ENCODE results near the gene CDADC1.

DNA sequence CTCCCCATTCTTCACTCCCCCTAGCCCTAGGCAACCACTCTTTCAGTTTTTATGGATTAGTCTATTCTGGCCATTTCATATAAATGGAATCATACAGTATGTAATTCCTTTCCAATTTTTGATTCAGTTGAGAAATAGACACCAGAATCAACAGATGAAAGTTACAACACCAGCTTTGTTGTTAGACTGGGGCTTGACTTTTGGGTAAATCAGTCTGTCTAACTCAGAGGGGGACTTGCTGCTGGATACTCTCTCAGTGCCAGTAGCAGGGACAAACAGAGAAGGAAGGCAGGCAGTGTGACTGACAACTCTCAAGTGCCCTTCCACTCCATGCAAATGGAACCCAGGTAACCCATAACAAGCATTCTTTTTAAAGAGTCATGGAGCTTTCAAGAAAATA is 40.7 kb downstream of the CDADC1 start:
- no peak for TF ChIP-seq POLR2AphosphoS5 (IDR thresholded peaks at IDR 0.05; ENCODE audit: low read depth, low read length)
- no peak for TF ChIP-seq JUND (IDR thresholded peaks at IDR 0.05)
- no peak for TF ChIP-seq ZNF274 (IDR thresholded peaks at IDR 0.05; ENCODE audit: low read depth, low read length)
- TF ChIP-seq, protein P1, sequence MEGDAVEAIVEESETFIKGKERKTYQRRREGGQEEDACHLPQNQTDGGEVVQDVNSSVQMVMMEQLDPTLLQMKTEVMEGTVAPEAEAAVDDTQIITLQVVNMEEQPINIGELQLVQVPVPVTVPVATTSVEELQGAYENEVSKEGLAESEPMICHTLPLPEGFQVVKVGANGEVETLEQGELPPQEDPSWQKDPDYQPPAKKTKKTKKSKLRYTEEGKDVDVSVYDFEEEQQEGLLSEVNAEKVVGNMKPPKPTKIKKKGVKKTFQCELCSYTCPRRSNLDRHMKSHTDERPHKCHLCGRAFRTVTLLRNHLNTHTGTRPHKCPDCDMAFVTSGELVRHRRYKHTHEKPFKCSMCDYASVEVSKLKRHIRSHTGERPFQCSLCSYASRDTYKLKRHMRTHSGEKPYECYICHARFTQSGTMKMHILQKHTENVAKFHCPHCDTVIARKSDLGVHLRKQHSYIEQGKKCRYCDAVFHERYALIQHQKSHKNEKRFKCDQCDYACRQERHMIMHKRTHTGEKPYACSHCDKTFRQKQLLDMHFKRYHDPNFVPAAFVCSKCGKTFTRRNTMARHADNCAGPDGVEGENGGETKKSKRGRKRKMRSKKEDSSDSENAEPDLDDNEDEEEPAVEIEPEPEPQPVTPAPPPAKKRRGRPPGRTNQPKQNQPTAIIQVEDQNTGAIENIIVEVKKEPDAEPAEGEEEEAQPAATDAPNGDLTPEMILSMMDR (IDR thresholded peaks at IDR 0.05 in 2 of 3, conservative IDR thresholded peaks at IDR 0.05 in 1 of 3; ENCODE audit: borderline replicate concordance in 1 of 3, insufficient read depth in 1 of 3, low read depth in 2 of 3, low read length in 2 of 3): no peak
